KMS-11 (cell line): ENCODE measurements around the gene ANKLE2.
"Not testable (repeated sequence)": the region's sequence is repeated elsewhere in the genome, so short reads cannot be mapped to it uniquely, and the experiment has no call there.

Experiments
- H2AFZ ChIP-seq: fragments of 200-600 bp; sonication (generic); 2 replicates; pipeline ENCODE4 v1.6.1; 2016; ENCODE audit warnings: antibody characterized with exemption, mixed run types, low read depth
- H3K27ac ChIP-seq: fragments of 200-600 bp; sonication (generic); 2 replicates; pipeline ENCODE4 v1.6.1; 2016; ENCODE audit warnings: mild to moderate bottlenecking, mixed run types
- H3K27me3 ChIP-seq: fragments of 200-600 bp; sonication (generic); 2 replicates; pipeline ENCODE4 v1.6.1; 2017; ENCODE audit warnings: mild to moderate bottlenecking, low read depth, mixed run types, moderate library complexity; ENCODE audit not compliant: insufficient read depth
- H3K36me3 ChIP-seq: fragments of 200-600 bp; sonication (generic); 2 replicates; pipeline ENCODE4 v1.6.1; 2017; ENCODE audit warnings: mild to moderate bottlenecking, mixed run types; ENCODE audit not compliant: insufficient read depth
- H3K4me1 ChIP-seq: fragments of 200-600 bp; sonication (generic); 2 replicates; pipeline ENCODE4 v1.6.1; 2016; ENCODE audit warnings: mild to moderate bottlenecking, low read depth, mixed run types; ENCODE audit not compliant: poor library complexity, severe bottlenecking
- H3K4me2 ChIP-seq: fragments of 200-600 bp; sonication (generic); 2 replicates; pipeline ENCODE4 v1.7.0; 2016; ENCODE audit warnings: mild to moderate bottlenecking, mixed run types
- H3K4me3 ChIP-seq: fragments of 200-600 bp; sonication (generic); IDR thresholded peaks from 2 replicates; pipeline ENCODE4 v1.6.1; 2017; ENCODE audit warnings: low read depth, low read length, mixed read lengths; ENCODE audit not compliant: insufficient read depth
- H3K79me2 ChIP-seq: fragments of 200-600 bp; sonication (generic); 2 replicates; pipeline ENCODE4 v1.6.1; 2016; ENCODE audit warnings: low read depth, mixed run types; ENCODE audit not compliant: insufficient read depth
- H3K9ac ChIP-seq: fragments of 200-600 bp; sonication (generic); 2 replicates; pipeline ENCODE4 v1.6.1; 2016; ENCODE audit warnings: mild to moderate bottlenecking, mixed run types
- H4K20me1 ChIP-seq: fragments of 200-600 bp; sonication (generic); 2 replicates; pipeline ENCODE4 v1.6.1; 2016; ENCODE audit warnings: mild to moderate bottlenecking, mixed run types; ENCODE audit not compliant: insufficient read depth
- CTCF ChIP-seq: fragments of 200-600 bp; sonication (generic); conservative IDR thresholded peaks from 2 replicates; pipeline ENCODE4 v1.6.1; 2017; ENCODE audit warnings: low read depth, mild to moderate bottlenecking, antibody characterized with exemption, low read length, moderate library complexity, mixed read lengths

Gene ANKLE2

GRCh38 chr12:132761032-132761920, at the start of gene ANKLE2:
TSS of gene ANKLE2 (minus strand) at chr12:132761832. CDS start at chr12:132761798, 34 bp downstream.
- Histone ChIP-seq H3K27me3 (no peaks in the 10 kb centered on the region), H3K79me2 (peaks cover 25% of the 10 kb centered on the region), H3K4me1 (no peaks in the 10 kb centered on the region), H3K4me3 (no peak within 1 kb of the TSS), H3K9ac (peak within 1 kb of the TSS; percentile 70), H3K36me3 (no peaks in the 10 kb centered on the region), H4K20me1 (no peaks in the 10 kb centered on the region), H2AFZ (peak within 1 kb of the TSS; percentile 74; the same call in 1 of the 2 replicates), H3K4me2 (peak within 1 kb of the TSS; percentile 57), H3K27ac (peak within 1 kb of the TSS; percentile 88)
- TF ChIP-seq CTCF: no peak

DNA sequence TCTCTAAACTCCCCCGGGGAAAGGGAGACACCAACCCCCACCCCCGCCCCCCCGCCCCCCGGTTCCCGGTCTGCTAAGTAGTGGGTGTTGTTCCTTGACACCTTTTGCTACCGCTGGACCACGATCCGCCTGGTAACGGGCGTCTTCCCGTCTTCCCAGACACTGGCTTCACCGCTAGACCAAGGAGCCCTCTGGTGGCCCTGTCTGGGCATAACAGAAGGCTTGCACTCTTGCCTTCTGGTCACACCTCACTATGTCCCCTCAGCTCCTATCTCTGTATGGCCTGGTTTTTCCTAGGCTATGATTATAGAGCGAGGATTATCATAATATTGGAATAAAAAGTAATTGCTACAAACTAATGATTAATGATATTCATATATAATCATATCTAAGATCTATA, 47.8 kb upstream of the ANKLE2 start:
- H3K9ac ChIP-seq, H3K4me1 ChIP-seq, H3K27me3 ChIP-seq, H3K79me2 ChIP-seq, H3K4me3 ChIP-seq, H3K4me2 ChIP-seq, H3K36me3 ChIP-seq, H4K20me1 ChIP-seq, H2AFZ ChIP-seq, H3K27ac ChIP-seq: not testable (repeated sequence)

DNA sequence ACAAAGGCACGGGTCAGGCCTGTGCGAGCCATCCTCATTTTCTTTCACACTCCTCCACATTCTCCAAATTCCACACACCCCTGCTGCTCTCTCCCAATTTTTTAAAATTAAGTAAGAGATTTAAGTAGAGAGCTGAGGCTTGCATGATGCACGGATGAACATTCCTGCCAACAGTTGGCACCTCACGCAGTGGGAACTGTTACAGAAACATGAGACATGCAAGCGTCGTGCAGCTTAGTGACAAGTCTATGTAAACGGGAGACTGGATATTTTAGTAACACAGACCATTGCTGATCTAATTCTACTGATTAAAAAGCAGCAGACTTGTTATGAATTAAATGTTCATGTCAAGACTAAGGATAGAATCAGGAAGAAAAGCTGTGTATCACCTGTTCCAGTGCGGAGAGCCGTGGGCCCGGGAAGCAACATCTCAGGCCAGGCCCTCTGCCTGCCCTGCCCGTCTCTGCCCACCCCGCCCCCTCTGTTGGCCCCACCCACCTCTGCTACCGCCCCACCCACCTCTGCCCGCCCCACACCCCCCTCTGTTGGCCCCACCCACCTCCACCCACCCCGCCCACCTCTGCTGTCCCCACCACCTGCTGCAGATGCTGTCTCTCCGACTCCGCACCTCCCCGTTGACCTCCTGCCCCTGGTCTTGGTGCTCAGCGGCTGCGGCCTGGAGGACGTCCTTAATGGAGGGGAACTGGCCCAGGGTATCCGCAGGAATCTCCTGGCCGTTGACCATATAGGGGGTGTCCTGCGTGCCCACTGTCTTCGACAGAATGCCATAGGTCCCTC, 45.9 kb upstream of the ANKLE2 start:
- Histone ChIP-seq H3K4me3 (no peak overlapping the region), H3K4me2 (no peak overlapping the region), H3K9ac (no peak overlapping the region), H3K27me3 (no peaks in the 10 kb centered on the region), H3K36me3 (peaks cover 3% of the 10 kb centered on the region; the same call in 1 of the 2 replicates), H2AFZ (no peak overlapping the region), H3K79me2 (no peaks in the 10 kb centered on the region), H3K4me1 (no peaks in the 10 kb centered on the region), H4K20me1 (no peaks in the 10 kb centered on the region), H3K27ac (no peak overlapping the region)
- TF ChIP-seq CTCF: no peak

DNA sequence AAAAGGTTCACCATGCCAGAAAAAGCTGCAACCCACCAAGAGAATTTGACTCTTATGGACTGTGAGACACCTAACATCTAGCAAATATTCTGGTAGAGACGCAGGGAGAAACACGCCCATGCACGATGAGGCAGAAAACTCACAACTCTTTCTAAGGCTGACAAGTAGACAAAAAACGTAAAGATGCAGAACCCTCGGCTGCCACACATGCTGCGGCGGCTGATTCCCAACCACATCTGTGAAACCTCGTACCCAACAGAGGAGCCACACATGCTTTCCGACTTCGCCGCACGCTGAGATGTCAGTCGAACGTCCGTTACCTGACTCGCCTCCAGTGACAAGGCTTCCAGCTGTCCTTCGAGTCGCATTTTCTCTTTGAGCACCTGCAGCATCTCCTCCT, 45.2 kb upstream of the ANKLE2 start:
- Histone ChIP-seq H4K20me1 (no peaks in the 10 kb centered on the region), H3K27me3 (no peaks in the 10 kb centered on the region), H3K4me1 (no peaks in the 10 kb centered on the region), H2AFZ (no peak overlapping the region), H3K27ac (no peak overlapping the region), H3K36me3 (peaks cover 3% of the 10 kb centered on the region; the same call in 1 of the 2 replicates), H3K4me2 (no peak overlapping the region), H3K79me2 (no peaks in the 10 kb centered on the region), H3K9ac (no peak overlapping the region), H3K4me3 (no peak overlapping the region)
- TF ChIP-seq CTCF: no peak
